ENCODE measurements around the gene ARPP21.

The ARPP21 gene

DNA sequence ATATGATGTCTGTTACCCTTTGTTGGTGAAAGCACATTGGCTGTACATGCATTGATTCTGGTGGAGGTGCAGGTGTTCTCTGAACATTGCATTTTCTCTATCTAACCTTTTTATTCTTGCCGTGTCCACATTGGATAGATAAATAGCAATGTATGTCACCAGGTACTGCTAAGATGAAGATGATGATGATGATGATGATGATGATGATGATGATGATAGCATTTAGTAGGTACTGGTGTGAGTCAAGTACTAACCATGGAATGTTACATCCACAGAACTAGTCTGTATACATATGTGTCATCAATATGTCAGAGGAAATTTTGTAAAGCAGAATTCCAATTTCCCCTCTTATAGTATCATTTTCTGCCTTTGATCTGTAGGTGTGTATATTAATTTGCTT, 36.3 kb downstream of the ARPP21 start:
- DNase-seq (ENCODE audit: low read depth) = no peak

GRCh38 chr3:35677797-35678196, 38.5 kb downstream of the ARPP21 start:
- no peak for DNase-seq (ENCODE audit: low read depth)

DNA sequence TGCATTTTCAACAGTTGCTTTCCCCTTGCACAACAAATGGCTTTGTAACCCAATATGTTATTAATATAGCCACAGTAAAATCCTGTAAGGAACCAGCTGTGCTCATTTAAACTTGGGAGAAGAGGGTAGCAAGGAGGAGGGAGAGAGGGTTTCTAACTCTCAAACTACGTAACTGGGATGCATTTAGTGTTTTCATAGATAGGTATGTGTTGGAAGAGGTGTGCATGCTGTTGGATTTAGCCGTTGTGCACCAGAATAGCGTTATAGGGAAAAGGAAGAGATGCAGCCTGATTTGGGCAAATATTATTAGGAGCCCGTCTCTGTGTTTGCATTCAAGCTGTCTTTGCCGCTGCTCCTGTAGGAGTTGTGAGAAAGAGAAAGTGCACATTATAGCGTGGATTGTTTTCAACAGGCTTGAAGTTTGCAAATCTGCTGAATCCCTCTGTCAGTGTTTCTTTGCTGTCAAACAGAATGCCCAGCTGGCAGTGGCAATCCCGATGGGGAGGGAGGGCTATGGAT, 39.4 kb downstream of the ARPP21 start:
- DNase-seq (ENCODE audit: low read depth) = no peak

DNA sequence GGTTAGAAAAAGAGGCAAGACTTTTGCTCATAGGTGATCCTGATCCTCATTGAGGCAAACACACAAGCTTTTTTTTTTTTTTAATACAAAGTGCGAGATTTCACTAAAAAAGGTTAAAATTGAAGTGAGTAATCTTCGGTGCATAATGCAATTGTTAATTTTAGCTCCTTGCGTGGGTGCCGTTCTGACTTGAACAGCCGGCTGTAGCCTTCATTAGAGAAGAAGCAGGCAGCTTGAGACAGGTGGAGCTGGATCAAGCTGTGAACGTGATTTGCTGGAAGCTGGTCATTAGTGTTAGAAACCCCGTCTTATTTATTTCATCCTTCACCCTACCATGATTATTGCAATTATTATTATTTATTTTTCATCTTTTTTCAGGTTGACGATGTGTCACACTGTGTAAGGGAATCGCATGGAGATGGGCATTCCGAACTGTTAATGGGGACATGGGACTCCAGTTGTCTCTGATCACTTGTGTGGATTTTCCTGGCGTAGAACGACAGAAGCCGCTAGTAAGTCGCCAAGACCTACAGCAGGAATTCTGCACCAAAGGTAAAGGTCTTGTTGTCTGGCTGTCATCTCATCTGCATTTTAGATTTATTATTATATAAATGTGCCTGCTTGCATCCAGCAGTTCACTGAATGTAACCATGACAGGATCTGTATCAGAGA, 40.2 kb downstream of the ARPP21 start:
- no peak for DNase-seq (ENCODE audit: low read depth)

DNA sequence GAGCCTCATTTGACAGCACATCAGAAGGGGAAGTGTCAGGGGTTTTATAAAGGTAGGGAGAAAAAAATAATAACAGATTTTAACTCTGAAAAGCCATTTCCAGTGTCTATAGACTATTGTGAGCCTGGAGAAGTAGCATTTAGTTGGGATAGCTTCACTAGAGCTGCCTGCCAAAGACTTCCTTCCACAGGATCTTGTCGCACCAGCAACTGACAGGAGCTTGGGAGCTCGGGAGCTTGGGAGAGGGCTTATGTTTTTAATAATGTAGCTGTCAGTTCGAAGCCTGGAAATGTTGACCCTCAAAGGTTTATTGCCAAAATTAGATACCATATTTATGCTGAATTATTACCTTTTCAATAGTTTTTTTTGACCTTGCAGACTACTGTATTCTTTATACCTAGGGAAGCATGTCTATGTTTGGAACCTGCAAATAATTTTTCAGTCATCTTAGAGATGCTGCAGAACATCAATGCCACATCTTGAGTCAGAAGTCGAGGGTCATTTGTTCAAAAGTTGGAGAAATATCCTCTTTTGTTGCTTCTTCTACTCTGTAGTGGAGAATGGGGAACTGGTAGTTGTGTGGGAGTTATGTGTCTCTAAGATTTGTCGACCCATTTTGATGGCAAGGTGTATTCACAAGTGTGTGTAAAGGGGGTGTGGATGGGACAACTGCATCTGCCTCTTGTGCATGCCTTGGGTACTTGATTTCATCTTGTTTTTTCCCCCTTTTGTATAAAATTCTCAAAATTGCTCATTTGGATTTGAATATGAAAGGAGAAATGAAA, 41.7 kb downstream of the ARPP21 start:
- no peak for DNase-seq (ENCODE audit: low read depth)

DNA sequence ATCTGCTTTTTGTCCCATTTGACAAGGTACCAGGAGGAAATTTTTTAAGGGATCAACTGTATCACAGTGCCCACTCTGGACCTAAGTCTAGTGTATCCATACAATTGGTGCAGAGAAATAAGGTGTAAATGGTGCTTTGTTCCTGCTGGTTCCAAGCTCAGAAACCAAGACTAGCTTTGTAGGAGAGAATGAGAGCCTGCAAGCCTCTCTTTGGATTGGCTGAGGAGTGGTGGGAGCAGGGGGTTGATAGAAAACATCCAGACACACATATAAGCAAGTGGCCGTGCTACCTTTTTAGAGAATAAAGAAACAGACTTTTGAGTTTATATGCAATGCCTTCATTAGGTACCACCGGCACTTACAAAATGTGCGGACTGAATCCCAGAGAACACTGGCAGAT, 45.8 kb downstream of the ARPP21 start:
- no peak for DNase-seq (ENCODE audit: low read depth)

DNA sequence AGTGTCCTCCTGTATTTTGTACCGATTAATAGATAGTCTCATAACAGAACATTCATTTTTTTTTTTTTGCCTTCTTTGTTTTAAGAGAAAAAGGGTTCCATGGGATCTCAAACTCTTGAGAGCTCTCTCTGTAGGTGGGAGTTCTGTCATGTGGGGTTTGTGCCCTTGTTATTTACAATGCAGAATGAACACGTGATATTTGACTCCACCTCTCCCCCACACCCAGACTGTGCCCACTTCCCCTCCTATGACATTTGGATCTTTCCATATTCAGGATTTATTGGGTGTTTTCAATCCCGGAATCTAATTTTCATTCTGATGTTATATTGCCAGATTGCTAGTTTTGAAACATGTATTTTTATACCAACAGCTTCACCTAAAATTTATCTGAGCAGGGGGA, 49.5 kb downstream of the ARPP21 start:
- DNase-seq (ENCODE audit: low read depth) = no peak

DNA sequence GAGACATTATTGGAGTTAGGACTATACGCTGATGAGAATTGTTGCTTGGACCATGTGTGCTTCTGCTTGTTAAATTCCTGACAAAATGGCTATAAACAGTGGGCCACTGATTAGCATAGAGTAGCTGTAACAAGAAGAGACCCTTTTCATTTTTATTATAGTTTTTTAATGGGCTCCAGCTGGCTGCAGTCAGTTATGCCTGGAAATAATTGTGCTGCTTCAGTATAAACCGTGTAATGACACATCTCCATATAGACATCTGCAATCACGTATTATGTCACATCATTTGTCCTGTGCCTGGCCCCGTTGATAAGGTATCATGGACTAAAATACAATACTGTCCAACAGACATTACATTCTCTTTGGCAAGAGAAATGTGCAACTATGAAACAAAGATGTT, 50.9 kb downstream of the ARPP21 start:
- DNase-seq (ENCODE audit: low read depth) = no peak

- no peak for DNase-seq (ENCODE audit: low read depth)
Measured at GRCh38 chr3:35705904-35706303, 66.6 kb downstream of the ARPP21 start.

DNA sequence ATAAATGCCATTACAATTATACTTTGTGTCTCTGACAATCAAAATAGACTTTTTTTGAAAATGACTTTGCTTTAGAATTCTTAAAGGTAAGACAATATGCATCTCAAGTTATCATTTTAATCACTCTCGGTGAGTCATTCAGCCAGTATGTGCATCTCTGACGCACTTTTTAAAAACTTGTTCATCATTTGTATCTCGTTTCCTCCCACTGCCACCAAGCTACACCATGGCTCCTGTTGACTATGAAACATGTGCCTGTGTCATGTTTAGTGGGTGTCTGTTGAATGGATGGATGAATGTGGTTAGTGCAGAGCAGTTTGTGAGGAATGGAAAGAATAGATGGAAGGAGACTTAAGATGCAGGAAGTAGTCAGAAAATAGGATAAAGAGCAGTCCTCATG, 68.6 kb downstream of the ARPP21 start:
- no peak for DNase-seq (ENCODE audit: low read depth)

DNA sequence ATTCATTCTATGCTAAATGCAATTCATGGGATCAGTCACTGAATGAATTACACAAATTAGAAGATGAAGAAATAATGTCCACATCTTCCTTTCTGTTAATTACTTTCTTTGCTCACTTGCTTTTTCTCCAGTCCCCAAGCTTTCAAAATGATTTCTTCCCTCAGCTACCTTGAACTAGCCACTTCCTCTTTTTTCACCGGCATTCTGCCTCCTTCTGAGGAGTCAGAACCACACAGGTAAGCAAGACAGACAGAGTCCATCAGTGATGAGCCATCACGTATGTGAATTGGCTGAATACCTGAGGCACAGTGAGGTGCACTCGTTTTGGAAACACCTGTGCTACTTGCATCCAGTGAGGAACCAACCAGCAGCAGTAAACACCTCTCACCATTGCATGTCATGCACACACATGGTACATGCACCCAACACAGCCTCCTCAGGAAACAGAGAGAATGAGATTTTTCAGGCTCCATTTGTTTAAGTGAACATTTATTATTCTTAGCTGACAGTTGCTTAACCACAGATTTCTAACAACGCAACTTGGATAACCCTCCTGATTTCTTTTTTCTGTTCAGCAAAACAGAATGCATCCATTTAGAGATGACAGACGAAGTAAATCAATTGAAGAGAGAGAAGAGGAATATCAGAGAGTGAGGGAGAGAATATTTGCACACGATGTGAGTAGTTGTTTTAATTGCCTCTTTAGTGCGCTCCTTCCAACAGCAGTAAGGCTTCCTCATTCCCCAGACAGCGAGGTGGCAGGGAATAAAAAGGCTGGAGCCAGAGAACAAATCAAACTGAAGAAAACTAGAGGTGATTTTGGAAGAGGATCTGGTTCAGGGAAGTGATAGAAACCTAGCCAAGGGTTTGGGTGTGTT, 69.3 kb downstream of the ARPP21 start:
- no peak for DNase-seq (ENCODE audit: low read depth)

GRCh38 chr3:35709691-35710090, 70.4 kb downstream of the ARPP21 start:
- no peak for DNase-seq (ENCODE audit: low read depth)

- DNase-seq (ENCODE audit: low read depth) = no peak
Measured at GRCh38 chr3:35710554-35710953, 71.2 kb downstream of the ARPP21 start.

GRCh38 chr3:35718921-35719320, 79.6 kb downstream of the ARPP21 start:
- no peak for DNase-seq (ENCODE audit: low read depth)

DNA sequence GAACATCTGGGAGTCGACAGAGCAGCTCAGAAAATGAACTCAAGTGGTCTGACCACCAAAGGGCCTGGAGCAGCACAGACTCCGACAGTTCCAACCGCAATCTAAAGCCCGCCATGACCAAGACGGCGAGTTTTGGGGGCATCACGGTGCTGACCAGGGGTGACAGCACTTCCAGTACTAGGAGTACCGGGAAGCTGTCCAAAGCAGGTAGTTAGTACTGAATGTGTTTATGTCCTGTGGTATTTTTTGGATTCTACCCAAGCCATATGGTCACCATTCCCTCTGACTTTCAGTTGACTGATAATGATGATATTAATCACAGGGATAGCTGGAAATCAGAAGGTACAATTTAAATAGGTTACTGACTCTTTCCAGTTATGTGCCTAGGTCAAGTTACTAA, 82.3 kb downstream of the ARPP21 start:
- DNase-seq (ENCODE audit: low read depth) = no peak

DNA sequence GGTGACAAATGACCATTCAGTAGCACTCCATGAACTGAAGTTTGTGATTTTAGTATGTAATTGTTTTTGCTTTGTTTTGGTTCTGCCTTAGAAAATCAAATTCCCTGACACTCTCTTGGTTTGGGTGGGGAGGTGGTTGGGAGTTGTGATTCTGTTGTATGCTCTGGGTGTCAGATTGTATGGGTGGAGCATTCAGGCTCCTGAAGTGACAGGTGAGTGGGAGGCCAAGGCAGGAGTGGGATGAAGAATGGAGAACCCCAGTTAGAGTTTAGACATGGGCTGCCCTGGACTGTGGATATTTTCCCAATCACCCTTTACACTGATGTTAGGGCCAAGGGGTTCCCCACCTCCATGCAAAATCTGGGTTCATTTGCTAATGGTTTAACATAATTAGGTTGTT, 83.6 kb downstream of the ARPP21 start:
- DNase-seq (ENCODE audit: low read depth) = no peak

DNA sequence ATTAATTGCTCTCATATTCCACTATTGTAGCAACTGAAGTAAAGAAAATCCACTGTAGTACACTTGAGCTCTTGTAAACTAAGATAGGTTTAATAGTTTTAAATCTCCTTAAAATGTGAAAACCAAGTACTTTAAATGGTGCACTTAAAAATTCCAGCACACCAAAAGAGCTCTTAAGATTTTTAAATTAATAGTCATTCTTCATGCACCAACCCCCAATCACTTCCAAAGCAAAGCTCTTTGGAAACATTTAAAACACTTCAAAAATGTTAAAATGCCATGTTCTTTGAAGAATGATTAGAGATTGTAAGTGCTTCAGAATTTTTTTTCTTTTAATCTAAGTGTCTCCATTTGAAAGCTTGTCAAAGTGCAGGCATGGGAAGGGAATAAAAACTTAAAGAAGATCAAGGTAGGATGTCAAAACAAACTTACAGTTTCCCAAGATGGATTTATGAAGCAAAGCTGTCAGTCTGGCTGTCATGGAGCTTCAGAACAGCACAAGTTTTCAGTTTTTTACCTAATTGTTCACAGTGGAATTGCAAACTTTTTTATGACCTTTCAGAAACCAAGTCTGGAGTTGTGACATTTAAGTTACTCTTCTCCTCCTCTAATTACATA, 84.3 kb downstream of the ARPP21 start:
- no peak for DNase-seq (ENCODE audit: low read depth)

DNA sequence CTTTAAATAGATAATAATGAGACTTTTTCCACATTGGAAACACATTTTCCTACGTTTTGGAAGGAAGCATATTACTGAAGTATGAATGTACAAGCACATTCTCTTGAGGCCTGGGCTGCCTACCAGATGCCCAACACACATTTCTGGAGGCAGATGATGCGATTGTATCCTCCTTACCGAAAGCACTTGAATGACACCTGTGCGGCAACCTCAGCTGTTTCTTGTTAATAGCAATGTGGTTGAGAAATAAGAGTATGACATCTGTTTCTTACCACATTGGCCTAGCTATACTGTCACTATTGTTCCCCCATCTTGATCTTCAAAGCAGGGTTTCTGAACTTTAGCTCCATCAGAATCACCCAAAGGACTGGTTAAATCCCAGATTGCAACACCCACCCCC, 84.8 kb downstream of the ARPP21 start:
- no peak for DNase-seq (ENCODE audit: low read depth)

- DNase-seq (ENCODE audit: low read depth) = no peak
Measured at GRCh38 chr3:35727179-35727578, 87.9 kb downstream of the ARPP21 start.

DNA sequence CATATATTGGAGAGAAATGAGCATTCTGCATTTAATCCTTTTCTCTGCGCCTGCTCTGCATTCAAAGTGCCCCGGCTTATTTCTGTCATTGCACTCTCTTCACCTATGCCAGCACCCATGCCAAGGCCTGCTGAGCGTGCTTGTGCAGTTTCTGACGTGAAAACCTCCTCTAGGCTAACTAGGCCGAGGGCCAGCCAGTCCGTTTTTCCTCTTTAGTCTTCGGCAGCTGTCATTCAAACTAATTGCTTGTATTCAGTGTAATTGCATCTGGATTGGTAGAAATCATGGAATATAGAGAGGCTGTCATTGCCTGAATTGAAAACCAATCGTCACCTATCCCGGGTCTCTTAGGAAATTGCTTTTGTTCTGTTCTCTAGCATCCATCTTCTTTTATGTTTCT, 94.0 kb downstream of the ARPP21 start:
- no peak for DNase-seq (ENCODE audit: low read depth)

DNA sequence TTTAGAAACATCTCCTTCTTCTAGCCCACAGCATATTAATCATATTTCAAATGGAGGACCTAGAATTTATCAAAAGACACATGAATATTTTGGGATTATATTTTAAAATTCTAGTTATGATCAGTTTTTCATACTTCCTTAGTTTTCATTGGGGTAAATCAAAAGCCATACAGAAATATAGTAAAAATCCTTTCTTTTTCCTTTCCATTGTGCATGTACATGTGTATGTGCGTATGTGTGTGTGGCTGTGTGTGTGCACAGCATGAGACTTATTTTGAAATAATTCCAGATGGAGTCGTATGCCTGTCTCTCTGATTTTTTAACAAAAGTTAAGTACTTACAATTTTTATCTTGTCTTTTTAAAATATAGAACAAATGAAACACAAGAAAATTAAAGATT, 94.5 kb downstream of the ARPP21 start:
- no peak for DNase-seq (ENCODE audit: low read depth)

DNA sequence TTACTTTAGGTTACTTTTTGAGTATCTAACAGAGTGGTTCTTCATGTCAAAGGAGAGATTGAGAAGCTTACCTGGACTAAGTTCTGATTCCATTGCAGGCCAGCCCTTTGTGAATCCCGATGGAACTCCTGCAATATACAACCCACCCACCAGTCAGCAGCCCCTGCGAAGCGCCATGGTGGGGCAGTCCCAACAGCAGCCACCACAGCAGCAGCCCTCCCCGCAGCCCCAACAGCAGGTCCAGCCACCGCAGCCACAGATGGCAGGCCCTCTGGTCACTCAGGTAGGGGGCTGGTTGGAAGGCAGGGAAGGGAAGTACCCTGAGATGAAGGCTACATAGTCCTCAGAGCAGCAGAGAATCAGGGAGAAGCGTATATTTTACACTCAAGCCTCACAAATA, 97.8 kb downstream of the ARPP21 start:
- no peak for DNase-seq (ENCODE audit: low read depth)

Measured in stimulated activated CD8-positive, alpha-beta memory T cell treated with anti-CD3 and anti-CD28 coated beads, Interleukin-15, amount 100 ng/mL, for 24 hours (primary cell).